ENCODE measurements around the gene TINAGL1.

TINAGL1 gene

GRCh38 chr1:31568895-31569595 lies 7.3 kb upstream of the TINAGL1 start:
- ATAC-seq = no peak

DNA sequence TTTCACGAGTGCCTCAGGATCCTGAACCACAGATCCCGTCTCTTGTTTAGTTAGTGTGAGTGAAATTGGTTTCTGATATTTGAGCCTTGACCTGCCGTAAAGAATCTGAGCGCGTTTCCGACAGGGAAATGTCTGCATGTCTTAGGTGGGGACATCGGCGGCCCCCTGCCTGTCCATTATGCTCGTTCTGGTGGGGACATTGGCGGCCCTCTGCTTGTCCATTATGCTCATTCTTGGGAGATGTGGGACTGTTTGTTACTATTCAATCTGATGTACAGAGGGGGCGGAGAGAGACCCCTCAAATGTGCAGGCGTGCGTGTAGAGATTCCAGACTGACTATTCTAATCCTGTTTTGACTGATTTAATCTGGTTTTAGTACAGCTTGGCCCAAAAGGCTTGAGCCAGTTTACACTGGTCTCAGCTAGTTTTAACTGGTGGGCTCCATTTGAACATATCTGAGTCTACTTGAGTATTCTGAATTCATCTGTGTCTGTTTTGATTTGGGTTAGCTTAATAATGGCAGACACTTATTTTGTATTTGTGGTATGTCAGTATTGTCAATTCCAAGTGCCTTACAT lies 6.6 kb upstream of the TINAGL1 start:
- ATAC-seq = no peak

GRCh38 chr1:31570228-31570627 lies 6.1 kb upstream of the TINAGL1 start:
- ATAC-seq = no peak

DNA sequence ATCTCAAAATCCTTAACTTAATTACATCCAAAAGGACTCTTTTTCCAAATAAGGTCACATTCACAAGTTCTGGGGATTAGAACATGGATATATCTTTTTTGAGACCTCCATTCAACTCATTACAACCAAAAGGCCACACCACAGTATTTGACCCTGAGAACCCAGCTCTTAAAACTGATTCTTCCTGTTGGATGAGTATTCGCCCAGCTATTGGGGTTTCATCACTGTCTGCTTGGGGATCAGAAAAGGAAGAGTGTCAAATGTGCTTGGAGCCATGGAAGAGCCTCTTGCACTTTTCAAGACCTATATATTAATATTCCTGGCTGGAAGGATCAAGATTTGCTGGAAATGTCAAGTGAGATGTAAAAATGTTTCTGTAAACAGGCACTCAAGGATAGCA lies 5.4 kb upstream of the TINAGL1 start:
- no peak for ATAC-seq

- no peak for ATAC-seq
Observed at GRCh38 chr1:31571340-31572295, 4.7 kb upstream of the TINAGL1 start.

GRCh38 chr1:31572323-31573104 lies 3.8 kb upstream of the TINAGL1 start:
- ATAC-seq = no peak

- ATAC-seq = no peak
Observed at GRCh38 chr1:31573261-31573660, 3.1 kb upstream of the TINAGL1 start.

DNA sequence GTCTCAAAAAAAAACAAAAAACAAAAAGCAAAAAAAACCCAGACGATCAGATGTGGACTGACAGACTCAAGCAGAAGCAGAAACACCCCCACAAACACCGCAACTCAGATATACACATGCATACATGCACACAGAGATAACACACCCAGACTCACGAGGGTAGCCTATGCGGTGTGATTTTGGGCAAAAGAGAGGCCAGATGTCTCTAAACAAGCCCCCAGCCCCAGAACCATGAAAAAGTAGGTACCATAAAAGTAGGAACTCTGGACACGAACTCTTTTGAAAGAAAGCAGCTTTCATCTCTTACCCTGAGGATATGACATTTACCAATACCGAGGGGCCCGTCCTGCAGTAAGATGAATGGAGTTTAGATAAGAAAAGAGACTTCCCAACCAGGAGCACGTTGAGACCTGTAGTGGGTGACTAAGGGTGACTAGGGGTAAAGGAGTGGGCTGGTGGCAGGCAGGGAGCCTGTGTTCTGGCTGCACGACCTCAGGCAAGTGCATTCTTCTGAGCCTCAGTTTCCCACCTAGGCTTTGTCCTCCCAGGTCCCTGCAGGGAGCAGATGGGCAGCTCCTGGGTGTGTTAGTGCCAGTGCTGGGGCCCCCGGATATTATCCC lies 1.5 kb upstream of the TINAGL1 start:
- no peak for ATAC-seq

- ATAC-seq = no peak
Observed at GRCh38 chr1:31575369-31576140, 760 bp upstream of the TINAGL1 start.

GRCh38 chr1:31576743-31577455 lies 584 bp downstream of the TINAGL1 start:
- ATAC-seq = no peak

DNA sequence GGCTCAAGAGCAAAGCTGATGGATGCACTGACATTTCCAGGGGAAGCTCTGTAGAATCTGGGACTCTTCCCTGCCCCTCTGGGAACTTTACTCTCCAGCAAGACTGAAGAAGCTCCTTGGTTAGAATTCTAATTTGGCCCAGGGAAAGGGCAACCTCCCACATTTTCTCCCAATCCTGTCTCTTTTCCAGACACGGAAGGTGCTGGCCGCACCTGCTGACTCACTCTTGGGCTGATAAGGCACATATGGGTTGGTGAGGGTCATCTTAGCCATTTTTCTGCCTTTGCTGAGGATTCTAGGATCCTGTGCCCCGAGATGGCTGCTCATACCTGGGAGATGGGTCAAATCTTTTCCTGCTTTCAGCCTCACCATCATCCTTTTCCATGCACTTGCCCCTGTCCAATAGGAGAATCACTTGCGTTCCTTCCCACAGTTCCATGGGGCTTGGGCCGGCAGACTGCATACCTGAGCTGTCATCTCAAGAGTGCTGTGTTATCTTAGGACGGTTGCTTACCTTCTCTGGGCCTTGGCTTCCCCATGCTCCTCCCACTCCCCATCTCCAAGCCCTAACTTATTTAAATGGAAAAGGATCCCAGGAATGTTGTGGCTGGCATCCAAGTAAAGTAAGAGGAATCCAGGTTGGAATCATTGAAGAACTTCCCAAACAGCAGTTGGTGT lies 1.3 kb downstream of the TINAGL1 start:
- no peak for ATAC-seq

DNA sequence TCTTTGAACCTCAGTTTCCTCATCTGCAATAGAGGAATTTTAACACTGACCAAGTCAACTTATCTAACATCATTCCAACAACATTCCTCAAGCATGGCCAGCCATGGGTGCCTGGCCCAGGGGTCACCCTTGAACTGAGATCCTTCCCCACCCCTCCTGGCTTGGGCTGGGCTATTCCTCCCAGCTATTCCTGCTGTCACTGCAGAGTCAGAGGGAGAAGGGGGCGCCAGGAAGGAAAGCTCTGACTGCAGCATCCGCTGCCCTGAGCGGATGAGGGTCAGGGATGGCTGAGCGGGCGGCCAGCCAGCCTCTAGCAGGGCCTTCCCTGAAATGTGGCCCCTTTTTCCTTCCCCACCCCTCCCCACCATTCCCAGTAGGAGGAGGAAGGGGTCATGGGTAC lies 3.1 kb downstream of the TINAGL1 start:
- ATAC-seq = no peak

DNA sequence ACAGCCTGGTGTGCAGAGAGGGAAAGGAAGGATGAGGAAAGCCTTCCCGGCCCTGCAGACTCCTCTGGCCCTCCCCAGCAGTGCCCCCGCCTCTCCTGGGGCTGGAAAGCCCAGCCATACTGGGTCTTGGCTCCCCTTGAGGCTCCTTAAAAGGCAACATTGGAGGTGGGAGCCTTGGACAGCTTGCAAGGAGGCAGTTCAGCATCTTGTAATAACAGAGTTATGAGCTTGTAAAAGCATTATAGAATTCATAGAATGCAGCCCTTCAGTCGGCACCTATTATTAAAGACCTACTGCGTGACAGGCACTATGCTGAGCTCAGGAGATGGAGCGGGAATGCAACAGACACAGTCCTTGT lies 4.2 kb downstream of the TINAGL1 start:
- ATAC-seq = no peak

DNA sequence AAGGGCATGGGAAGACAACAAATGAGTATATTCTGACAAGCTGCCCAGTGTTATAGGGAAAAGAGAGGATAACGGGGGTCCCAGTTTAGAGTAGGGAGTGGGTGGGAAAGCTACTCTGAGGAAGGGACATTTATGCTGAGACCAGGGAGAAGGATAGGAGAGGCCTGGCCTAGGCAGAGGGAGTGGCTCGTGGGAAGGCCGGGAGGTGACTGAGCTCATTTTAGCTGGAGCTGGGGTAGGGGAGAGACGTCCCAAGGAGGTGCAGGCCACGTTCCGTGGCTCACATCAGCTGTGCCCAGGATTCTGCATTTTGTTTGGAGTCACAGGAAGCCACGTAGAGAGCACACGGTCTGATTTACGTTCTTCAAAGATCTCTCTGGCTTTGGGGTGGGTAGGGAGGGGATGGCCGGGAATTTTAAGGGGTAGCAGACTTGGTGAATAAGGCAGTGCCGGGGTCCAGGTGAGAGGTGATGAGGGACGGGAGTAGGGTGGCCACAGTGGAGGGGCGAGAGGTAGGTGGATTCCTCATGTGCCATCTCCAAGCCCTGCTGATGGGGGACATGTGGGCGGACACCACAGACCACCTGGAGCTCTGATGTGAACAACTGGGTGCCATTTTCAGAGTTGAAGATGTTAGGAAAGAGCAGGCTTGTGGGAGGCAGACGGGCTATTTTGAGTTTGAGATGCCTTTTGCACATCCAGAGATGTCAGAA lies 4.7 kb downstream of the TINAGL1 start:
- no peak for ATAC-seq

DNA sequence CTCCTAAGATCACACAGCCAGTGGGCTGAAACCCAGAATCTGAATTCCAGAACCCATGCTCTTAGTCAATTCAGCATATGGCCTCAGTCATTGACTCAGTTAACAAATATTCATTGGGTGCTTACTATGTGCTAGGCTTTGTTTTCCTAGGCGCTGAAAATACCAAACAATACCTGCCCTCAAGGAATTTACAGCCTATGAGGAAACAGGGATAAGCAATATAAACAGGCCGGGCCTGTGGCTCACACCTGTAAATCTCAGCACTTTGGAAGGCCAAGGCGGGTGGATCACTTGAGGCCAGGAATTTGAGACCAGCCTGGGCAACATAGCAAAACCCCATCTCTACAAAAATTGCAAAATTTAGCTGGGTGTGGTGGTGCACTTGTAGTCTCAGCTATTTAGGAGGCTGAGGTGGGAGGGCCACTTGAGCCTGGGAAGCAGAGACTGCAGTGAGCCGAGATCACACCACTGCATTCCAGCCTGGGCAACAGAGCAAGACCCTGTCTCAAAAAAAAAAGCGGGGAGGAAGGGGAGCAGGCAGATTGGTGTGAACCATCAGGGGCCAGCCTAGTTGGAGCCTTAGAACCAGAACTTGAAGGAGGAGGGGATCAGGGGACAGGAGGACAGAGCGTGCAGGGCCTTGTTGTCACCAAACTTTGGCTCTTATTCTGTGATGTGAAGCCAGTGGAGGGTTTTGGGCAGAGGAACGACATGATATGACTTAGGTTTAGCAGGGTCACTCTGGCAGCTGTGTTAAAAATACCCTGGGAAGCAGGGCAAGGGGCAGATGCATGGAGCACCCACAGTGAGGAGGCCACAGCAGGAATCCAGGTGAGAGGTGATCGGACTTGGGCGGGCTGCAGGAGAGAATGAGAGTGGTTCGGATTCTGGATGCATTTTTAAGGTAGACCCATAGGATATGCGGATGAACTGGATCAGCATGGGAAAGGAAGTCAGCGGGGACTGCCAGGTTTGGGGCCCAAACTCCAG lies 5.8 kb downstream of the TINAGL1 start:
- no peak for ATAC-seq

- no peak for ATAC-seq
Observed at GRCh38 chr1:31583082-31583994, 7.0 kb downstream of the TINAGL1 start.
